Astrocyte (in vitro differentiated cells and primary cell): ENCODE data around the gene PAQR6. TPM values are rescaled to one million over a fixed set of nuclear protein-coding genes. Genes with fewer than 3 reads are reported as not detected.

ENCODE experiments used
- DNase-seq: peaks from one replicate; pipeline ENCODE4 v3.0.0-alpha.2; 2010; ENCODE audit warnings: low read depth
- FAIRE-seq: peaks from 2 replicates; lab custom pipeline; 2011; peaks lifted over from hg19 to GRCh38; lab: Jason Lieb, UNC
- H2AFZ ChIP-seq: 2 replicates; pipeline ENCODE4 v1.6.0; 2012; ENCODE audit warnings: low read depth, low read length, inconsistent platforms
- H3K27ac ChIP-seq: 2 replicates; pipeline ENCODE4 v1.5.1; 2011; ENCODE audit warnings: low read depth, low read length, inconsistent platforms
- H3K27me3 ChIP-seq: 2 replicates; pipeline ENCODE4 v1.6.0; 2011; ENCODE audit warnings: low read length, inconsistent platforms; ENCODE audit not compliant: insufficient read depth
- H3K36me3 ChIP-seq: 2 replicates; pipeline ENCODE4 v1.5.1; 2011; ENCODE audit warnings: low read length, inconsistent platforms; ENCODE audit not compliant: insufficient read depth
- H3K4me1 ChIP-seq: 2 replicates; pipeline ENCODE4 v1.5.1; 2011; ENCODE audit warnings: low read length, inconsistent platforms; ENCODE audit not compliant: insufficient read depth
- H3K4me2 ChIP-seq: 2 replicates; pipeline ENCODE4 v1.6.0; 2012; ENCODE audit warnings: low read length, inconsistent platforms
- H3K4me3 ChIP-seq: 2 replicates; pipeline ENCODE4 v1.5.1; 2011; ENCODE audit warnings: low read depth, mild to moderate bottlenecking, low read length, inconsistent platforms; ENCODE audit not compliant: insufficient read depth
- H3K79me2 ChIP-seq: 2 replicates; pipeline ENCODE4 v1.6.0; 2012; ENCODE audit warnings: mild to moderate bottlenecking, low read length, inconsistent platforms; ENCODE audit not compliant: insufficient read depth
- H3K9ac ChIP-seq: 2 replicates; pipeline ENCODE4 v1.6.0; 2012; ENCODE audit warnings: mild to moderate bottlenecking, low read length, inconsistent platforms
- H3K9me3 ChIP-seq: 2 replicates; pipeline ENCODE4 v1.5.1; 2012; ENCODE audit warnings: low read depth, mild to moderate bottlenecking, low read length, inconsistent platforms; ENCODE audit not compliant: insufficient read depth
- H4K20me1 ChIP-seq: 2 replicates; pipeline ENCODE4 v1.6.0; 2012; ENCODE audit warnings: low read length, inconsistent platforms; ENCODE audit not compliant: insufficient read depth
- H3K27ac Mint-ChIP-seq: one replicate; pipeline ENCODE4 v1.8.0; 2021; ENCODE audit warnings: mild to moderate bottlenecking, mixed read lengths; ENCODE audit not compliant: unreplicated experiment
- H3K27me3 Mint-ChIP-seq: one replicate; pipeline ENCODE4 v1.8.0; 2021; ENCODE audit warnings: low read depth, mixed read lengths; ENCODE audit not compliant: unreplicated experiment
- H3K36me3 Mint-ChIP-seq: one replicate; pipeline ENCODE4 v1.8.0; 2021; ENCODE audit warnings: low read depth, mixed read lengths; ENCODE audit not compliant: unreplicated experiment
- H3K4me1 Mint-ChIP-seq: one replicate; pipeline ENCODE4 v1.8.0; 2021; ENCODE audit warnings: low read depth, mixed read lengths; ENCODE audit not compliant: unreplicated experiment
- H3K4me3 Mint-ChIP-seq: one replicate; pipeline ENCODE4 v1.8.0; 2021; ENCODE audit warnings: mild to moderate bottlenecking, moderate library complexity, mixed read lengths; ENCODE audit not compliant: unreplicated experiment
- H3K9me3 Mint-ChIP-seq: one replicate; pipeline ENCODE4 v1.8.0; 2021; ENCODE audit warnings: mild to moderate bottlenecking, mixed read lengths; ENCODE audit not compliant: unreplicated experiment
- EZH2 ChIP-seq: IDR thresholded peaks from 2 replicates; pipeline ENCODE4 v1.6.1; 2012; ENCODE audit warnings: mild to moderate bottlenecking, low read length, inconsistent platforms; ENCODE audit not compliant: insufficient read depth
- total RNA-seq: library from RNA; stranded (reverse); gene quantifications from 2 replicates; pipeline ENCODE4 v1.2.1, GENCODE V29; 2021
- TF ChIP-seq, protein P1 (sequence below): IDR thresholded peaks from 2 replicates; pipeline ENCODE4 v1.5.1; 2011; ENCODE audit warnings: low read depth, mild to moderate bottlenecking, inconsistent platforms, low read length, moderate library complexity; ENCODE audit not compliant: insufficient read depth

The PAQR6 gene
- total RNA-seq, 1 donor from 2014 or later: 7.2 TPM

- H3K4me2 ChIP-seq: no peak overlapping the region
- Mint-ChIP-seq H3K4me3 (no peak overlapping the region), H3K27me3 (no peaks in the 10 kb centered on the region), H3K9me3 (no peaks in the 10 kb centered on the region), H3K27ac (no peak overlapping the region), H3K4me1 (peaks cover 4% of the 10 kb centered on the region), H3K36me3 (peaks cover 39% of the 10 kb centered on the region)
- FAIRE-seq (no peak), DNase-seq (no peak)
- TF ChIP-seq, protein P1, sequence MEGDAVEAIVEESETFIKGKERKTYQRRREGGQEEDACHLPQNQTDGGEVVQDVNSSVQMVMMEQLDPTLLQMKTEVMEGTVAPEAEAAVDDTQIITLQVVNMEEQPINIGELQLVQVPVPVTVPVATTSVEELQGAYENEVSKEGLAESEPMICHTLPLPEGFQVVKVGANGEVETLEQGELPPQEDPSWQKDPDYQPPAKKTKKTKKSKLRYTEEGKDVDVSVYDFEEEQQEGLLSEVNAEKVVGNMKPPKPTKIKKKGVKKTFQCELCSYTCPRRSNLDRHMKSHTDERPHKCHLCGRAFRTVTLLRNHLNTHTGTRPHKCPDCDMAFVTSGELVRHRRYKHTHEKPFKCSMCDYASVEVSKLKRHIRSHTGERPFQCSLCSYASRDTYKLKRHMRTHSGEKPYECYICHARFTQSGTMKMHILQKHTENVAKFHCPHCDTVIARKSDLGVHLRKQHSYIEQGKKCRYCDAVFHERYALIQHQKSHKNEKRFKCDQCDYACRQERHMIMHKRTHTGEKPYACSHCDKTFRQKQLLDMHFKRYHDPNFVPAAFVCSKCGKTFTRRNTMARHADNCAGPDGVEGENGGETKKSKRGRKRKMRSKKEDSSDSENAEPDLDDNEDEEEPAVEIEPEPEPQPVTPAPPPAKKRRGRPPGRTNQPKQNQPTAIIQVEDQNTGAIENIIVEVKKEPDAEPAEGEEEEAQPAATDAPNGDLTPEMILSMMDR: no peak
- TF ChIP-seq EZH2: no peak
- H3K4me1 ChIP-seq: peaks cover 15% of the 10 kb centered on the region
- H2AFZ ChIP-seq: no peak overlapping the region
- H3K4me3 ChIP-seq: no peak overlapping the region
- H3K9me3 ChIP-seq: no peaks in the 10 kb centered on the region
- peaks cover 14% of the 10 kb centered on the region for H3K79me2 ChIP-seq
- H3K27me3 ChIP-seq: no peaks in the 10 kb centered on the region
- H4K20me1 ChIP-seq: peaks cover 82% of the 10 kb centered on the region
- no peak overlapping the region for H3K27ac ChIP-seq
- peaks cover 59% of the 10 kb centered on the region for H3K36me3 ChIP-seq
- no peak overlapping the region for H3K9ac ChIP-seq
Measured at GRCh38 chr1:156260896-156261295, 13.0 kb upstream of the PAQR6 start.

- peaks cover 9% of the 10 kb centered on the region for H3K79me2 ChIP-seq
- Mint-ChIP-seq H3K36me3 (peaks cover 34% of the 10 kb centered on the region), H3K4me3 (no peak overlapping the region), H3K27me3 (no peaks in the 10 kb centered on the region), H3K4me1 (peaks cover 4% of the 10 kb centered on the region), H3K9me3 (no peaks in the 10 kb centered on the region), H3K27ac (no peak overlapping the region)
- no peak overlapping the region for H3K4me3 ChIP-seq
- no peak overlapping the region for H3K27ac ChIP-seq
- no peaks in the 10 kb centered on the region for H3K27me3 ChIP-seq
- DNase-seq (no peak), FAIRE-seq (no peak)
- H3K9ac ChIP-seq: no peak overlapping the region
- no peak overlapping the region for H3K4me2 ChIP-seq
- peaks cover 51% of the 10 kb centered on the region for H3K36me3 ChIP-seq
- H2AFZ ChIP-seq: no peak overlapping the region
- peaks cover 15% of the 10 kb centered on the region for H3K4me1 ChIP-seq
- peaks cover 74% of the 10 kb centered on the region for H4K20me1 ChIP-seq
- H3K9me3 ChIP-seq: no peaks in the 10 kb centered on the region
- TF ChIP-seq, protein P1: no peak
- TF ChIP-seq EZH2: no peak
Measured at GRCh38 chr1:156259805-156260204, 11.9 kb upstream of the PAQR6 start.

GRCh38 chr1:156258859-156259258, 11.0 kb upstream of the PAQR6 start:
- no peak for DNase-seq
- H3K4me1 Mint-ChIP-seq: peaks cover 4% of the 10 kb centered on the region
- H3K4me2 ChIP-seq: no peak overlapping the region

More at GRCh38 chr1:156258859-156259258, 11.0 kb upstream of the PAQR6 start:
- H3K27ac Mint-ChIP-seq: no peak overlapping the region
- TF ChIP-seq, protein P1: no peak
- no peak for TF ChIP-seq EZH2
- H3K79me2 ChIP-seq: peaks cover 9% of the 10 kb centered on the region
- FAIRE-seq: no peak
- no peaks in the 10 kb centered on the region for H3K27me3 ChIP-seq
- H3K27ac ChIP-seq: no peak overlapping the region
- H3K36me3 Mint-ChIP-seq: peaks cover 32% of the 10 kb centered on the region
- no peak overlapping the region for H3K4me3 Mint-ChIP-seq
- no peak overlapping the region for H3K9ac ChIP-seq
- peaks cover 48% of the 10 kb centered on the region for H3K36me3 ChIP-seq
- peaks cover 72% of the 10 kb centered on the region for H4K20me1 ChIP-seq
- no peak overlapping the region for H2AFZ ChIP-seq
- H3K4me1 ChIP-seq: peaks cover 15% of the 10 kb centered on the region
- H3K4me3 ChIP-seq: no peak overlapping the region
- no peaks in the 10 kb centered on the region for H3K27me3 Mint-ChIP-seq
- H3K9me3 Mint-ChIP-seq: no peaks in the 10 kb centered on the region
- H3K9me3 ChIP-seq: no peaks in the 10 kb centered on the region
